NCI-H1092 (cell line): ENCODE measurements around the gene SNED1.

Experiments used
- DNase-seq: peaks from one replicate; lab custom pipeline; 2025; lab: John Stamatoyannopoulos, UW

The SNED1 gene

DNA sequence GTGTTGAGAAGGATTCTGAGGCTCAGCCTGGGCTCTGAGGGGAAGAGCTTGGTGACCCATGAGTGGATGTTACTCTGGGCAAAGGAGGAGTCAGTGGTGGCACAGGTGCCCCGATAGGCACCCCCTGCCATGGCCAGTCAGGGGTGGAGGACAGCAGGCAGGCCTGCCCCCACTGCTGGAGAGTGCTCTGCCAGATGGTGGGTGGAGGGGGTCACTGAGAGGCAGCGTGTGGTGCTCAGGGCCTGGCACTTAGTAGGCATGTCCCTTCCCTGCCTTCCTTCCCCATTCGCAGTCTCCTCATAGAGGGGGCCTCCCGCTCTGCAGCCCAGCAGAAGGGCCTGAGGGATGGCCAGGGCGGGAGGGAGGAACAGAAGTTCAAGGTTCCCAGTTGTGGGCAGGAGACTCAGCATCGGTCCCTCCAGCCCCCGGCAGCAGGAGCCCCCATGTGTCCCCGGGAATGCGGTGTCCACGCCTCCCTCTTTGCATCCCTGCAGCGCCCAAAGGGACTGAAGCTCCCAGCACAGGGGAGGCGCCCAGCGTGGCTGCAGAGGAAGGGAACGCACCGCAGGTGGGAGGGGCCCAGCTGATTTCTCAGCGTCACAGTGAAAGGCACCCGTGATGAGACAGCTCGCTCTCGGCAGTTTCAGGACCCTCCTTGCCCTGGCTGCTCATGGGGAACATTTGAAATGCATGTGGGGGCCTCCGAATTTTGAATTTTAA is 5.7 kb upstream of the SNED1 start:
- no peak for DNase-seq

GRCh38 chr2:240993446-240994170 is 4.8 kb upstream of the SNED1 start:
- DNase-seq, result no peak

GRCh38 chr2:240994171-240994896 is 4.1 kb upstream of the SNED1 start:
- no peak for DNase-seq

DNA sequence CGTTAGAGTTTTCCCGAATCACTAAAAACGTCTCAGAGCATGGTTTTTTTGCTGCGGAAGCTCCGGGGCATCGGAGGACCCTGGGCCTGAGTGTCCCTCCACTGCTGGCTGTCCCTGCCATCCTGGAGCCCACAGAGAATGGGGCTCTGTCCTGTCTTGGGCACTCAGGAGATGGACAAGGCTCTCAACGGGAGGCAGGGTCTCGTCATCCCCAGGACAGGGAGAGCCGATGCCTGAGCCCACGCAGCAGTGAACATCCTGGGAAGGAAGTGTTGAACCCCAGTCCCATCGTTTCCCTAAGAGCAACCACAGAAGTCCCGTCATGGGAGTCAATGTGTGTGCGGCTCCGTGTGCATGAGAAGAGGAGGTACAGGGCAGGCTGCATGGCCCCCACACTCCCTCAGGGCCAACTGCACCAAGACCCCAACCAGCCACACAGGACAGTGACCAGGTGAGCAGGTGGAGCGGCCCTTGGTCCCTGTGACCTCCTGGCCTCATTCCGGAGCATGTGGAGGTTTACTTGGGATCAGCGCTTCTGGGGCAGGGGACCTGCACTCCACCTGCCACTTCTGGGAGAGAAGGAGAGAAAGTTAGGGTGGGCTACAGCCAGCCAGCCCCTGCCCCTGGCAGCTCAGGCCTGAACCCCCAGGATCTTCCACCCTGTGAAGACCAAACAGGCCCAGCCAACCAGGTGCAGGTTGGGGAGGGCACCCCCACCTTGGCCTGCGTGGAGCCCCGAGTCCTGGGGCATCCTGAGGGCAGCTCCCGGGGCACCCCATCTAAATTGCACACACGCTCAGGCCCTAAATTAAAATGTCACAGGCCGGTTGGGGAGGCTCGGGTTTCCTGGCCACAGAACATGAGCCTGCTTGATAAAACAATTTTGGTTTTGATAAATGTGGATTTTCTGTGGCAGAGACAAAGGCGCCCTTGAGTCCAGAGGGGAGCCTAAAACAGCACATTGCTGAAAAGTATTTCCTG is 3.1 kb upstream of the SNED1 start:
- no peak for DNase-seq

DNA sequence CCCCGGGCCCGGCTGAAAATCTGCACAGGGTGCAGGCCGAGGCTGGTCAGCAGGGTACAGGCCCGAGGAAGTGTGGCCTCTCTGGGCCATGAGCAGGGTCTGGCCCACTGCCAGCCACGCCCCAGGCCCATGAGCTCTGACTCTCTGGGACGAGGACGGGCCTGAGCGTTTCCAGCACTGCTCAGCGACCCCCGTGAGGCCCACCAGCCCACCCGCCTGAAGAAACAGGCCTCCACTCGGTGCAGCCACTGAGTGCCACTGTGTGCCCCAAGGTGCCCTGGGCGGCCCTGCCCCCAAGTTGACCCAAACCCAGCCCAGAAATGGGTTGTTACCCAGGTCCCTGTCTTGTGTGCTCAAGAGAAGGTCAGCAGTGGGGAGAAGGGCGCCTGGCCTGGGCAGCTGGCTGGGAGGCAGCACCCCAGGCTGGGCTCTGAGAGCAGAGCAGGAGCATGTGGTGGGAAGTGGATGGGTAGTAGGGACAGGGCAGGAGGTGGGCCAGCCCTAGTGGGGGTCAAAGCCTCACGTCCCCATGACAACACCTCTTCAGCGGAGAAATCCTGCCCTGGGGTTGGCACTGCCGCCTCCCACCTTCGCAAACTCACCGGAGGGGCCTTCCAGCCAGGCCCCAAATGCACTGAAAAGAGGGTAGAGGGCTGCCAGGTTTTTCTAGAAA is 2.1 kb upstream of the SNED1 start:
- DNase-seq, result no peak

DNA sequence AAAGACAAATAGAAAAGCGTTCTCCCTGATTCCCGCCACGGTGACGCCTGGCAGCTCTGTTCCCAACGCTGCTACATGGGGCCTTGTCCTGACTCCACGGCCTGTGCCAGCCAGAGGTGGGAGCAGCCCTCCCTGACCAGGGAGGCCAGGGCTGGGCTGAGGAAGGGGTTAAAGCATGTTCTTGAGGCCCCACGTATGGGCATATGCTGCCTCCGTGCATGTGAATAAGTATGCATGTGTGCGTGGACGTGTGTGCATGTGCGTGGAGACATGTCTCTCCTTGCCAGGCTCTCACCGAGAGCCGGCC is 1.6 kb upstream of the SNED1 start:
- no peak for DNase-seq

- no peak for DNase-seq
Measured at GRCh38 chr2:240997141-240997855, 1.1 kb upstream of the SNED1 start.

GRCh38 chr2:240998706-240998994 is 232 bp downstream of the SNED1 start:
- no peak for DNase-seq

- DNase-seq, result no peak
Measured at GRCh38 chr2:240998995-240999791, 775 bp downstream of the SNED1 start.

DNA sequence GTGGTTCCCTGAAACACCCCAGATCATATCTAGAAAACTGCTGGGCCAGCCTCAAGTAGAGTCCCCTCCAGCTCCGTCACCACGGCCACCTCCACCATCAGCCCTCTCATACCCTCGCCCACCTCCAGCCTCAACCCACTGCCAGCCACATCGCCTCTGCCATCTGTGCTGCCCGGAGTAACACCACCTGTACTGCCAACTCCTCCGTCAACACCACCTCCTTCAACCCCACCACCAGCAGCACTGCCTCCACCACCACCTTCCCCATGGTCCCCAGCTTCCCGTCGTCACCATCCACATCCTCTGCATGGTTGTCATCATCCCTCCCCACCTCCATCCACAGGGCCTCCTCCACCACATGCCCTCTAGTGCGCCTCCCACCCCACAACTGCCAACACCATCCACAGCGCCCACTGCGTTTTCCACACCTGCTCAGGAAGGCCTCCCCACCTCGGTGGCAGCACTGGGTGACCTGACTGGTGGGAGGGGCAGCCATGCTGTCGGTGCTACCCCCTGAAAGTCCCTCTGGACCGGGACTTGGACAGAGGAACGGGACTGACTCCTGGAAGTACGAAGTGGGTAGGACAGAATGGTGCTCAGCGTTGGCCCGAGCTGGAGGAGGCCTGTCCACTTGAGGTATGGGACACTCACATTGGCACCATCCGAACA is 1.6 kb downstream of the SNED1 start:
- DNase-seq, result no peak

DNA sequence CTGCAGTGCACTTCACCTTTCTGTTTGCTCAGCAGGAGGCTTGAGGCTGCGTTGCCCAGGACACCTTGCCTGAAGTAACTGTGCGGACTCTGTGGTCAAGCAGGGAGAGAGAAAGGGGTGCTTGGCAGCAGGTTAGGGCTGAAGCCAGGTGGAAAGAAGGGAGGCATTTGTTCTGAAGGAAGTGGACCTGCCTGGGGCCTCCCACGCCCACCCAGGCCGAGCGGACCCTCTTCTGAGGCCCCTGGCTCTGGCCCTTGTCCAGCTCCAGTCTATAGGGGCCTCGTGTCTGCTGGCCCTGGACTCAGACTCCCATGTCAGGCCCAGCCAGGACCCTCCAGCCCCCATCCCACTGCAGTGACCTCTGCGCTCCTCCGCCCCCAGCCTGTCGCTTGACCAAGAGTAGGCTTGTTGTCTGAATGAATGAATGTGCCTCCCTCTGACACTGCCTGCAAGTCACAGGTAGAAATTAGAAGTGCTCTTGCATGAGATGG is 2.5 kb downstream of the SNED1 start:
- DNase-seq, result no peak

DNA sequence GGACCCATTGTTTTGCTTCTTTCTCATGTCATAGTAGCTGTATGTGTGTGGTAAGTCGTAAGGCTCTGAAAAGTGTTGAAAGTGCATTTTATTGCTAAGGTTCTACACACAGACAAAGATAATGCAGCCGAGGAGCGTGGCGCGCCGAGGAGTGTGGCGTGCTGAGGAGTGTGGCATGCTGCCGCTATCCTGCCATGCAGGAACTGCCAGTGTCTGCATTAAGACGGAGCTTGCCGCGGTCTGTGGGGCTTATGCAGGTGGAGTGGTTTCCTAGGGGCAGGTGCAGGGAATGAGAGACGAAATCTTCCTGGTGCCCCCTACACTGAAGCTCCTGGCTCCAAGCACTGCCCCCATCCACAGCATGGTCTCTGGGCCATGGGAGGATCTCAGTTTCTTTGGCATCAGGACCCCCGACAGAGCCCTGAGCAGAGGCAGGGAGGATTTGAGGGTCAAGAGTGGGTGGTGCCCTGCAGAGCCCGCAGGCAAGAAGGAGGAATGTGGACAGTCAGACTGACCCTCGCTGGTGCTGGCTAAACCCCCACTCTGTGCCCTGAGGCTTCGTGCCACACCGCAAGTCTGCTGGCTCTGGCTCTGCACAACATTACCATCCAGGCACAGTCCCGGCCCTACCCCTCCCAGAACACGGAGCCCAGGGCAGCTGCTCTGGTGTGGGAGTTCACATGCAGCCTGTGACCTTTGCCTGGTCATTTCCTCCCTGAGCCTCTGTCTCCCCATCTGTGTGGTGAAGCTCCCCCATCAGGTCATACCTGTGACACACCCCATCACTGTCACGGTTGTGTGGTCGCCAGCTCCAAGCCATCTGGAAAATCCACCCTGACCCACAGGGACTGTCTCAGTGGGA is 3.2 kb downstream of the SNED1 start:
- DNase-seq, result no peak

- no peak for DNase-seq
Measured at GRCh38 chr2:241002275-241003046, 4.0 kb downstream of the SNED1 start.

DNA sequence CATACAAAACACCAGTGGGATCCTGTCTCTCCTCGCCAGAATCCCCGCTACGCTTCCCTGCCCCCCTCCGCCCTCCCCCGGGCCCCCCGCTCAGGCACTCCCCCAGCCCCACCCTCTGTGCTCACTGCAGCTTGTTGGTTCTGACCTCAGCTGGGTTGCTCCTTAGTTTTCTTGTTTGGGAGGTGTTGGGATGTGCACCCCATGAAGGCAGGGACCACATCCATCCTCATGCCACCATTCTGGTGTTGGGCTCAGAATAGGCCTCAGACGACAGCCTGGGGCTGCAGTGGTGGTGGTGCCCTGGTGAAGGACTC is 4.6 kb downstream of the SNED1 start:
- DNase-seq, result no peak

DNA sequence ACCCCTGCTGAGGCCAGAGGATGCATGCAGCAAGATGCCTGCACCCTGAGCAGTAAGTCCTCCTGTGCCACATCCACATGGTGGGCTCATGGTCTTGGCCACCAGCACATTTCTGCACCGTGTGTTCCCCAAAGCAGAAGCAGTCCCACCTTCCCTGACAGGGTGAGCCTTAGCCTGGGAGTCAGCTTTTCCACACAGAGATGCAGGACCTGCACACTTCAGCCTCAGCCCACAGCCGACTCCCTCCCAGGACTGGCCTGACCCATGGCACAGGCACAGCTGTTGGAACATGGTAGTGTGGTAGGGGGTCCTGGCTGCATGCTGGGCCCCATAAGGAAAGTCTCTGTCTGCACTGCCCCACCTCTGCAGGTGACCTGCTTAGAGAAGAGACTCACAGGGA is 5.0 kb downstream of the SNED1 start:
- no peak for DNase-seq

DNA sequence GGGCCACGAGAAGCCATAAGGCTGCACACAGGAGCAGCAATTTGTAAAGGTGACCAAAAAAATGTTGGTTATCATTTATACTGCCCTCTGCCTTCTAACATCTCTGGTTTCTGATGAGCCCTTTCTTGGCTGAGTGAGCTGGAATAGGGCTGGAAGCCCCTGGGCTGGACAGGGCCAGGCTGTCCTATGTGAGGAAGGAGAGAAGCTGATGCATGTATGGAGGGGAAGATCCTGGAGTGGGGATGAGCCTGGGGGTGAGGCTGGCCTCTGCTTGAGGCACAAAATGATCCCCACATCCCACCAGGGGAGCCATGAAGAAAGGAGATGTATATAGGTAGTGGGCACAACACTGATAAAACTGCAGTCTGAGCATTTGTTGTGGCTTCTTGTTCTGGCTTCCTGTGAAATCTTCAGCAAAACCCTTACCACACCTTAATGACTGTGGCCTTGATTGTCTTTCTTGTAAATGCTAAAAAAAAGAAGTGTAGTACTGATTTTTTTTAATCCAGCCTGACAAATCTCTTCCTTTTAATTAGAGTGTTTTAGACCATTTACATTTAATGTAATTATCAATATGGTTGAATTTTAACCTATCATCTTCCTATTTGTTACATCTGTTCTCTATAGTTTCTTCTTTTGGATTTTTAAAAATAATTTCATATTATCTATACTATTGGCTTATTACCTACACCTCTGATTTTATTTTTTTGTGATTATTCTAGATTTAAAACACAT is 5.6 kb downstream of the SNED1 start:
- DNase-seq, result no peak

DNA sequence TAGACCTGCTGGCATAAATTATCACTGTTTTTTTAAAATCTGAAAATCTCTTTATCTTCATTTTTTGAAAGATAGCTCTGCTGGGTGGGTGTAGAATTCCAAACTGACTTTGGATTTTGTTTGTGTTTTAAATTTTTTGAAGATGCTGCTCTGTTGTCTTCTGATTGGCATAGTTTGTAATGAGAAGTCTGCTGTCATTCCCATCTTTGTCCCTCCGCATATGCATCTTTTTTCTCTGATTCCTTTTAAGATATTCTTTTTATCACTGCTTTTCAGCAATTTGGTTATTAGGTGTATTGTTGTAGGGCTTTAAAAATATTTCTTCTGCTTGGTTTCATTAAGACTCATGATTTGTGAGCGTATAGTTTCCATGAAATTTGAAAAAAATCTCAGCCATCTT is 7.2 kb downstream of the SNED1 start:
- no peak for DNase-seq
